Erythroblast (primary cell): ENCODE measurements around the gene SSPN.

Experiments used
- GATA1 ChIP-seq: IDR thresholded peaks from 2 replicates; pipeline ENCODE4 v1.6.1; 2011; ENCODE audit warnings: low read depth, mild to moderate bottlenecking, control low read depth, low read length, moderate library complexity
- POLR2A ChIP-seq: IDR thresholded peaks from 2 replicates; pipeline ENCODE4 v1.6.1; 2011; ENCODE audit warnings: mild to moderate bottlenecking, low read length

DNA sequence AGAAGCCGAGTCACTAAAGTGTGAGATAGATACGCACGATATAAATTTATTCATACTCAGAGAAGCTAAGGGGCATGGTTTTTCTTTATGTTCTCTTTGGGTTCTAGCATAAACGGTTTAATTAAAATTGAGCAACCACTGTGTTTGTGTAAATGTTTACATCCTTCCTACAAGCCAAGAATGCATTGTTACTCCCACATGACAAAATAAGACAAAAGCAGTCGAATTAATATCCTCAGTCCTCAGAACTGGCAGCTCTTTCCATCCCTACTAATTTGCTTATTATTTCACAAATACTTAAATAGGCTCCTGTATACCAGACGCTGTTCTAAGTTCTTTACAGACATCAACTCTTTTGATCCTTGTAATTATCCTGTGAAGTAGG, 32.0 kb downstream of the SSPN start:
- TF ChIP-seq POLR2A (no peak), GATA1 (no peak)
